Ishikawa (cell line): Measurements from ENCODE around the gene KCNQ5.

Experiments used
- FOXM1 ChIP-seq: IDR thresholded peaks from 2 replicates; pipeline ENCODE4 v1.6.1; 2012; ENCODE audit warnings: low read depth, borderline replicate concordance
- RAD21 ChIP-seq: IDR thresholded peaks from 2 replicates; pipeline ENCODE4 v1.6.1; 2012; ENCODE audit warnings: low read depth
- TAF1 ChIP-seq: IDR thresholded peaks from 2 replicates; pipeline ENCODE4 v1.6.1; 2012; ENCODE audit warnings: low read depth, mild to moderate bottlenecking
- TEAD4 ChIP-seq: IDR thresholded peaks from 2 replicates; pipeline ENCODE4 v1.6.1; 2012

- TF ChIP-seq RAD21 = no peak
- no peak for TF ChIP-seq TEAD4
- TF ChIP-seq TAF1 = no peak
- no peak for TF ChIP-seq FOXM1
Observed at GRCh38 chr6:73207221-73207837, 585.5 kb downstream of the KCNQ5 start.
